Measurements from ENCODE around the gene TECRL.

The TECRL gene

GRCh38 chr4:64340218-64341110 lies 68.8 kb downstream of the TECRL start:
- DNase-seq (ENCODE audit: insufficient read length, low spot score) (no peak), FAIRE-seq (no peak)
- no peak for TF ChIP-seq POLR2A (IDR thresholded peaks at IDR 0.05; ENCODE audit: low read depth, low read length)
- TF ChIP-seq TAF1 (IDR thresholded peaks at IDR 0.05; ENCODE audit: low read depth, low read length): no peak
- TF ChIP-seq SPI1 (IDR thresholded peaks at IDR 0.05; ENCODE audit: low read depth, low read length): no peak
- no peak for TF ChIP-seq POU2F2 (IDR thresholded peaks at IDR 0.05; ENCODE audit: low read depth, low read length)
- TF ChIP-seq PAX5 (IDR thresholded peaks at IDR 0.05; ENCODE audit: insufficient read depth, low read length, severe bottlenecking): no peak
- no peak for TF ChIP-seq POLR2AphosphoS5 (IDR thresholded peaks at IDR 0.05; ENCODE audit: low read depth, low read length)

GRCh38 chr4:64334964-64335363 lies 74.3 kb downstream of the TECRL start:
- DNase-seq (ENCODE audit: insufficient read length, low spot score) (no peak), FAIRE-seq (no peak)
- TF ChIP-seq SPI1 (IDR thresholded peaks at IDR 0.05; ENCODE audit: low read depth, low read length): no peak
- TF ChIP-seq PAX5 (IDR thresholded peaks at IDR 0.05; ENCODE audit: insufficient read depth, low read length, severe bottlenecking): no peak
- TF ChIP-seq TAF1 (IDR thresholded peaks at IDR 0.05; ENCODE audit: low read depth, low read length): no peak
- TF ChIP-seq POLR2A (IDR thresholded peaks at IDR 0.05; ENCODE audit: low read depth, low read length): no peak
- no peak for TF ChIP-seq POU2F2 (IDR thresholded peaks at IDR 0.05; ENCODE audit: low read depth, low read length)
- TF ChIP-seq POLR2AphosphoS5 (IDR thresholded peaks at IDR 0.05; ENCODE audit: low read depth, low read length): no peak

- no peak for DNase-seq (ENCODE audit: insufficient read length, low spot score)
- TF ChIP-seq POLR2A (IDR thresholded peaks at IDR 0.05; ENCODE audit: low read depth, low read length) (no peak), TAF1 (IDR thresholded peaks at IDR 0.05; ENCODE audit: low read depth, low read length) (no peak), POU2F2 (IDR thresholded peaks at IDR 0.05; ENCODE audit: low read depth, low read length) (no peak), PAX5 (IDR thresholded peaks at IDR 0.05; ENCODE audit: insufficient read depth, low read length, severe bottlenecking) (no peak), POLR2AphosphoS5 (IDR thresholded peaks at IDR 0.05; ENCODE audit: low read depth, low read length) (no peak), SPI1 (IDR thresholded peaks at IDR 0.05; ENCODE audit: low read depth, low read length) (no peak)
- no peak for FAIRE-seq
Observed at GRCh38 chr4:64330143-64330542, 79.1 kb downstream of the TECRL start.

GRCh38 chr4:64327237-64327636 lies 82.0 kb downstream of the TECRL start:
- DNase-seq (ENCODE audit: insufficient read length, low spot score): no peak
- FAIRE-seq: no peak
- TF ChIP-seq POU2F2 (IDR thresholded peaks at IDR 0.05; ENCODE audit: low read depth, low read length): no peak
- TF ChIP-seq TAF1 (IDR thresholded peaks at IDR 0.05; ENCODE audit: low read depth, low read length): no peak
- TF ChIP-seq SPI1 (IDR thresholded peaks at IDR 0.05; ENCODE audit: low read depth, low read length): no peak
- no peak for TF ChIP-seq PAX5 (IDR thresholded peaks at IDR 0.05; ENCODE audit: insufficient read depth, low read length, severe bottlenecking)
- TF ChIP-seq POLR2A (IDR thresholded peaks at IDR 0.05; ENCODE audit: low read depth, low read length): no peak
- no peak for TF ChIP-seq POLR2AphosphoS5 (IDR thresholded peaks at IDR 0.05; ENCODE audit: low read depth, low read length)

GRCh38 chr4:64326507-64326906 lies 82.7 kb downstream of the TECRL start:
- no peak for DNase-seq (ENCODE audit: insufficient read length, low spot score)
- no peak for FAIRE-seq
- TF ChIP-seq POLR2AphosphoS5 (IDR thresholded peaks at IDR 0.05; ENCODE audit: low read depth, low read length) (no peak), TAF1 (IDR thresholded peaks at IDR 0.05; ENCODE audit: low read depth, low read length) (no peak), POLR2A (IDR thresholded peaks at IDR 0.05; ENCODE audit: low read depth, low read length) (no peak), POU2F2 (IDR thresholded peaks at IDR 0.05; ENCODE audit: low read depth, low read length) (no peak), PAX5 (IDR thresholded peaks at IDR 0.05; ENCODE audit: insufficient read depth, low read length, severe bottlenecking) (no peak), SPI1 (IDR thresholded peaks at IDR 0.05; ENCODE audit: low read depth, low read length) (no peak)

- TF ChIP-seq POU2F2 (IDR thresholded peaks at IDR 0.05; ENCODE audit: low read depth, low read length): no peak
- no peak for TF ChIP-seq TAF1 (IDR thresholded peaks at IDR 0.05; ENCODE audit: low read depth, low read length)
- no peak for TF ChIP-seq PAX5 (IDR thresholded peaks at IDR 0.05; ENCODE audit: insufficient read depth, low read length, severe bottlenecking)
- TF ChIP-seq POLR2A (IDR thresholded peaks at IDR 0.05; ENCODE audit: low read depth, low read length): no peak
- TF ChIP-seq SPI1 (IDR thresholded peaks at IDR 0.05; ENCODE audit: low read depth, low read length): no peak
- TF ChIP-seq POLR2AphosphoS5 (IDR thresholded peaks at IDR 0.05; ENCODE audit: low read depth, low read length): no peak
- no peak for FAIRE-seq
- no peak for DNase-seq (ENCODE audit: insufficient read length, low spot score)
Observed at GRCh38 chr4:64306255-64306565, 103.0 kb downstream of the TECRL start.

GRCh38 chr4:64305565-64306254 lies 103.5 kb downstream of the TECRL start:
- TF ChIP-seq TAF1 (IDR thresholded peaks at IDR 0.05; ENCODE audit: low read depth, low read length) (no peak), POLR2AphosphoS5 (IDR thresholded peaks at IDR 0.05; ENCODE audit: low read depth, low read length) (no peak), PAX5 (IDR thresholded peaks at IDR 0.05; ENCODE audit: insufficient read depth, low read length, severe bottlenecking) (no peak), POU2F2 (IDR thresholded peaks at IDR 0.05; ENCODE audit: low read depth, low read length) (no peak), SPI1 (IDR thresholded peaks at IDR 0.05; ENCODE audit: low read depth, low read length) (no peak), POLR2A (IDR thresholded peaks at IDR 0.05; ENCODE audit: low read depth, low read length) (no peak)
- no peak for FAIRE-seq

GRCh38 chr4:64272432-64272831 lies 136.8 kb downstream of the TECRL start:
- no peak for DNase-seq (ENCODE audit: insufficient read length, low spot score)
- no peak for FAIRE-seq

More at GRCh38 chr4:64305565-64306254, 103.5 kb downstream of the TECRL start:
- no peak for DNase-seq (ENCODE audit: insufficient read length, low spot score)

GRCh38 chr4:64271601-64272081 lies 137.6 kb downstream of the TECRL start:
- DNase-seq (ENCODE audit: insufficient read length, low spot score) (no peak), FAIRE-seq (no peak)
- TF ChIP-seq POLR2A (IDR thresholded peaks at IDR 0.05; ENCODE audit: low read depth, low read length) (no peak), TAF1 (IDR thresholded peaks at IDR 0.05; ENCODE audit: low read depth, low read length) (no peak), POU2F2 (IDR thresholded peaks at IDR 0.05; ENCODE audit: low read depth, low read length) (no peak), PAX5 (IDR thresholded peaks at IDR 0.05; ENCODE audit: insufficient read depth, low read length, severe bottlenecking) (no peak), POLR2AphosphoS5 (IDR thresholded peaks at IDR 0.05; ENCODE audit: low read depth, low read length) (no peak), SPI1 (IDR thresholded peaks at IDR 0.05; ENCODE audit: low read depth, low read length) (no peak)

More at GRCh38 chr4:64272432-64272831, 136.8 kb downstream of the TECRL start:
- TF ChIP-seq TAF1 (IDR thresholded peaks at IDR 0.05; ENCODE audit: low read depth, low read length) (no peak), POLR2A (IDR thresholded peaks at IDR 0.05; ENCODE audit: low read depth, low read length) (no peak), POLR2AphosphoS5 (IDR thresholded peaks at IDR 0.05; ENCODE audit: low read depth, low read length) (no peak)
